CD4-positive, CD25-positive, alpha-beta regulatory T cell (primary cell): ENCODE data around the gene WNT8B. TPM values are rescaled to one million over a fixed set of nuclear protein-coding genes. Genes with fewer than 3 reads are reported as not detected.

Experiments used
- ATAC-seq, 2 donors: fragments of 150-1000 bp; cut with Tn5 transposase; one replicate each; pipeline ENCODE4 v1.10.0; 2021; ENCODE audit warnings: low read depth in 2 of 2, moderate number of reproducible peaks in 2 of 2, moderate library complexity in 1 of 2
- DNase-seq, 3 donors: peaks; one replicate each; pipeline versions ENCODE4 v3.0.0 to v3.0.0-alpha.2; 2012 to 2022; ENCODE audit warnings: mixed read lengths in 1 of 3
- H3K27ac ChIP-seq: one replicate; pipeline ENCODE4 v1.7.0; 2013; ENCODE audit warnings: mild to moderate bottlenecking, low read length; ENCODE audit not compliant: insufficient read depth, poor library complexity, severe bottlenecking
- H3K27me3 ChIP-seq: one replicate; pipeline ENCODE4 v1.7.0; 2013; ENCODE audit warnings: low read length; ENCODE audit not compliant: control insufficient read depth, insufficient read depth
- H3K36me3 ChIP-seq: one replicate; pipeline ENCODE4 v1.7.0; 2013; ENCODE audit warnings: mild to moderate bottlenecking, low read length, moderate library complexity; ENCODE audit not compliant: control insufficient read depth, insufficient read depth
- H3K4me1 ChIP-seq: 2 replicates; pipeline ENCODE4 v1.7.0; 2013; ENCODE audit warnings: mild to moderate bottlenecking, low read length; ENCODE audit not compliant: insufficient read depth, control insufficient read depth, poor library complexity, severe bottlenecking
- H3K4me3 ChIP-seq: one replicate; pipeline ENCODE4 v1.7.0; 2013; ENCODE audit warnings: low read depth, mild to moderate bottlenecking, low read length, moderate library complexity
- H3K9me3 ChIP-seq, 2 experiments: 1 replicate in 1 of 2; 2 replicates in 1 of 2; pipeline ENCODE4 v1.7.0; 2013; ENCODE audit warnings: low read length in 2 of 2, mild to moderate bottlenecking in 1 of 2, moderate library complexity in 1 of 2; ENCODE audit not compliant: control insufficient read depth in 2 of 2
- H3K27ac Mint-ChIP-seq, 3 donors: one replicate each; pipeline ENCODE4 v1.8.0; 2020 to 2022; ENCODE audit warnings: mild to moderate bottlenecking in 3 of 3, mixed read lengths in 3 of 3, moderate library complexity in 2 of 3
- H3K27me3 Mint-ChIP-seq: one replicate; pipeline ENCODE4 v1.8.0; 2022; ENCODE audit warnings: mild to moderate bottlenecking, mixed read lengths
- H3K36me3 Mint-ChIP-seq: one replicate; pipeline ENCODE4 v1.8.0; 2020; ENCODE audit warnings: mixed read lengths
- H3K4me1 Mint-ChIP-seq, 4 donors: one replicate each; pipeline ENCODE4 v1.8.0; 2020 to 2022; ENCODE audit warnings: mixed read lengths in 4 of 4, mild to moderate bottlenecking in 1 of 4
- H3K4me3 Mint-ChIP-seq, 4 donors: one replicate each; pipeline ENCODE4 v1.8.0; 2020 to 2022; ENCODE audit warnings: mild to moderate bottlenecking in 4 of 4, mixed read lengths in 4 of 4, moderate library complexity in 3 of 4
- H3K9me3 Mint-ChIP-seq, 7 donors: one replicate each; pipeline ENCODE4 v1.8.0; 2020 to 2022; ENCODE audit warnings: mixed read lengths in 7 of 7, mild to moderate bottlenecking in 3 of 7, moderate library complexity in 2 of 7
- polyA plus RNA-seq, 4 donors: library from polyadenylated mRNA; unstranded; fragments of 300-500 nt; fragmentation: Illumina TruSeq; gene quantifications; one replicate each; pipeline ENCODE4 v1.2.3, GENCODE V29; 2021
- total RNA-seq: library from RNA; stranded (reverse); gene quantifications from one replicate; pipeline ENCODE4 v1.2.3, GENCODE V29; 2022

The WNT8B gene
- total and polyA plus RNA-seq, 5 donors from 2014 or later = 0.07 TPM; not detected in 4

DNA sequence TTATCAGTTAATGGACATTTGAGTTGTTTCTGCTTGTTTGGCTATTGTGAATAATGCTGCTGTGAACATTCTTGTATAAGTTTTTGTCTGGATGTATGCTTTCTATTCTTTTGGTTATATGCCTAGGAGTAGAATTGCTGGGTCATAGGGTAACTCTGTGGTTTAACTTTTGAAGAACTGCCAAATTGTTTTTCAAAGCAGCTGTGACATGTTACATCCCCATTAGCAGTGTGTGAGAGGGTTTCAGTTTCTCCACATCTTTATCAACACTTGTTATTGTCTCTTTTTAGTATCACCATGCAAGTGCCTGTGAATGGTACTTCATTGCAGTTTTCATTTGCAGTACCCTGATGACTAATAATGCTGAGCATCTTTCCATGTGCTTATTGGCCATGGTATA, 69.0 kb downstream of the WNT8B start:
- Mint-ChIP-seq H3K9me3 (no peaks in the 10 kb centered on the region), H3K27ac (no peak overlapping the region), H3K27me3 (no peaks in the 10 kb centered on the region), H3K4me3 (peak overlapping the region in 2 of 4 donors; percentile 32 to 45), H3K36me3 (peaks cover 10% of the 10 kb centered on the region), H3K4me1 (peaks cover 12 to 35% (median 28%) of the 10 kb centered on the region in 4 donors)
- Histone ChIP-seq H3K9me3 (no peaks in the 10 kb centered on the region), H3K27me3 (no peaks in the 10 kb centered on the region), H3K4me1 (peaks cover 45% of the 10 kb centered on the region), H3K36me3 (peaks cover 9% of the 10 kb centered on the region), H3K4me3 (no peak overlapping the region), H3K27ac (no peak overlapping the region)
- DNase-seq (peak in 1 of 3 donors; percentile 55), ATAC-seq (no peak)

Other genes with a start within 250 kb of the WNT8B start
- 25.1 TPM for gene CHUK, start 233.4 kb upstream of the WNT8B start, total RNA-seq
- 10 to 100 TPM; 13.0 to 18.4 (median 15.1) TPM for gene CHUK, start 233.4 kb upstream of the WNT8B start, polyA plus RNA-seq
- gene CWF19L1, start 195.4 kb upstream of the WNT8B start, total RNA-seq = 51.8 TPM
- gene CWF19L1, start 195.4 kb upstream of the WNT8B start, polyA plus RNA-seq = 10 to 100 TPM; 30.7 to 35.4 (median 34.3) TPM
- 58.4 TPM for gene BLOC1S2, start 176.3 kb upstream of the WNT8B start, total RNA-seq
- gene BLOC1S2, start 176.3 kb upstream of the WNT8B start, polyA plus RNA-seq = 100 to 1,000 TPM in 1 of 4 donors, 10 to 100 TPM in 3; 73.3 to 104 (median 87.7) TPM
- gene PKD2L1, start 132.8 kb upstream of the WNT8B start, total RNA-seq = not detected
- not detected for gene PKD2L1, start 132.8 kb upstream of the WNT8B start, polyA plus RNA-seq
- 1.3 TPM for gene SCD, start 115.8 kb upstream of the WNT8B start, total RNA-seq
- gene SCD, start 115.8 kb upstream of the WNT8B start, polyA plus RNA-seq = under 1 TPM; 0.22 to 0.94 (median 0.76) TPM
- gene SEC31B, start 56.9 kb downstream of the WNT8B start, total RNA-seq = 73.3 TPM
- 1 to 10 TPM; 1.2 to 3.0 (median 2.6) TPM for gene SEC31B, start 56.9 kb downstream of the WNT8B start, polyA plus RNA-seq
- 183 TPM for gene NDUFB8, start 66.9 kb downstream of the WNT8B start, total RNA-seq
- 100 to 1,000 TPM; 517 to 714 (median 622) TPM for gene NDUFB8, start 66.9 kb downstream of the WNT8B start, polyA plus RNA-seq
- gene HIF1AN, start 72.9 kb downstream of the WNT8B start, total RNA-seq = 42.9 TPM
- 10 to 100 TPM; 30.0 to 36.1 (median 31.9) TPM for gene HIF1AN, start 72.9 kb downstream of the WNT8B start, polyA plus RNA-seq